Amniotic epithelial cell (primary cell): ENCODE data around the gene FLG.
"Not testable (repeated sequence)": the region's sequence is repeated elsewhere in the genome, so short reads cannot be mapped to it uniquely, and the experiment has no call there.

Experiments used
- DNase-seq: peaks from one replicate; pipeline ENCODE4 v3.0.0-alpha.2; 2010; ENCODE audit warnings: low read depth

The FLG gene

DNA sequence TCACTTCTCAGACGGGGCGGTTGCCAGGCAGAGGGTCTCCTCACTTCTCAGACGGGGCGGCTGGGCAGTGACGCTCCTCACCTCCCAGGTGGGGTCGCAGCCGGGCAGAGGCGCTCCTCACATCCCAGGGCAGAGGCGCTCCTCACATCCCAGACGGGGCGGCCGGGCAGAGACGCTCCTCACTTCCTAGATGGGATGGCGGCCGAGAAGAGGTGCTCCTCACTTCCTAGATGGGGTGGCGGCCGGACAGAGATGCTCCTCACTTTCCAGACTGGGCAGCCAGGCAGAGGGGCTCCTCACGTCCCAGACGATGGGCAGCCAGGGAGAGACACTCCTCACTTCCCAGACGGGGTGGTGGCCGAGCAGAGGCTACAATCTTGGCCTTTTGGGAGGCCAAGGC is 68.6 kb downstream of the FLG start:
- DNase-seq: not testable (repeated sequence)
